H1 (cell line): ENCODE data around the gene RIMS3. TPM values are rescaled to one million over a fixed set of nuclear protein-coding genes. Genes with fewer than 3 reads are reported as not detected.

Experiments used
- CBX5 ChIP-seq: fragments of 300-800, 300-1000 bp; sonication (generic); IDR thresholded peaks from 2 replicates; pipeline ENCODE4 v1.7.1; 2016; ENCODE audit warnings: antibody characterized with exemption, low read length, low read depth
- NRF1 ChIP-seq: IDR thresholded peaks from 2 replicates; pipeline ENCODE4 v1.6.1; 2011; ENCODE audit warnings: mild to moderate bottlenecking, low read depth, low read length, improper control_type of control experiment
- TAF7 ChIP-seq: optimal IDR thresholded peaks from 2 replicates; pipeline ENCODE3; 2011; ENCODE audit warnings: low read depth, mild to moderate bottlenecking, inconsistent platforms, low read length, moderate library complexity, borderline replicate concordance
- YY1 ChIP-seq: IDR thresholded peaks from 2 replicates; pipeline ENCODE4 v1.6.1; 2011; ENCODE audit warnings: low read depth, mild to moderate bottlenecking, low read length
- polyA plus RNA-seq, 7 experiments: library from polyadenylated mRNA; depleted of rRNA in 3 of 7; stranded (reverse) in 5 of 7; unstranded in 2 of 7; fragments of >200 nt in 5 of 7; fragments of 200-250 nt in 2 of 7; gene quantifications; 1 replicate in 5 of 7; 2 replicates in 1 of 7; 4 replicates in 1 of 7; pipeline versions ENCODE4 v1.2.1 to v1.2.3, GENCODE V29; 2011 to 2013; ENCODE audit warnings: missing spikeins in 2 of 7, mixed read lengths in 2 of 7
- total RNA-seq: library from RNA; stranded (reverse); fragmentation: NEBNext Ultra II Directional; extraction: Animal tissue kit (Norgen Biotek cat#: 25700); gene quantifications from 2 replicates; pipeline ENCODE4 v1.2.1, GENCODE V29; 2021
- TF ChIP-seq, protein P1 (sequence below): IDR thresholded peaks from 2 replicates; pipeline ENCODE4 v1.6.1; 2011; ENCODE audit warnings: low read length, improper control_type of control experiment
- TF ChIP-seq, protein P2 (sequence below): IDR thresholded peaks from 2 replicates; pipeline ENCODE4 v1.6.1; 2012; ENCODE audit warnings: inconsistent platforms

The RIMS3 gene
- total and polyA plus RNA-seq, 2 of the 8 experiments (the other 6 are each of a cell fraction or from before 2014, with no cell fraction given), result 13.3 to 20.6 TPM

DNA sequence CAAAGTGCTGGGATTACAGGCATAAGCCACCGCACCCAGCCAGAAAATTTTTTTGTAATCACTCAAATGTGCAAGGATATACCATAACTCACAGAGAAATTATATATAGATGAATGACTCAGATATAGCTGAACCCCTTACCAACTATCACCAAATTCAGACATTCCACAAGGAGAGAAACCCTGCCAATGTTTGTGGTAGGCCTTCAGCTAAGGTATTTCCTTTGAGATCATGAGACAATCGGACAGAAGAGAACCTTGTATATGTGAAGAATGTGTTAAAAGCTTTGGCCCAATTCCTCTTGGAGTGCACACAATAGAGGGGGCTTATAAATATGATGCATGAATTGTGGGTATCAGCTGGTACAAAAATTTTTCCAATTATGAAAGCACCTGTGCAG, 83.4 kb downstream of the RIMS3 start (continued):
- TF ChIP-seq TAF7 (no peak), CBX5 (no peak), NRF1 (no peak), YY1 (no peak)
- TF ChIP-seq, protein P1, sequence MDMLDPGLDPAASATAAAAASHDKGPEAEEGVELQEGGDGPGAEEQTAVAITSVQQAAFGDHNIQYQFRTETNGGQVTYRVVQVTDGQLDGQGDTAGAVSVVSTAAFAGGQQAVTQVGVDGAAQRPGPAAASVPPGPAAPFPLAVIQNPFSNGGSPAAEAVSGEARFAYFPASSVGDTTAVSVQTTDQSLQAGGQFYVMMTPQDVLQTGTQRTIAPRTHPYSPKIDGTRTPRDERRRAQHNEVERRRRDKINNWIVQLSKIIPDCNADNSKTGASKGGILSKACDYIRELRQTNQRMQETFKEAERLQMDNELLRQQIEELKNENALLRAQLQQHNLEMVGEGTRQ, result no peak
- TF ChIP-seq, protein P2, sequence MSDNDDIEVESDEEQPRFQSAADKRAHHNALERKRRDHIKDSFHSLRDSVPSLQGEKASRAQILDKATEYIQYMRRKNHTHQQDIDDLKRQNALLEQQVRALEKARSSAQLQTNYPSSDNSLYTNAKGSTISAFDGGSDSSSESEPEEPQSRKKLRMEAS, result no peak
